OCI-LY3 (cell line): ENCODE results near the gene LILRA5.

ENCODE experiments used
- H2AFZ ChIP-seq: fragments of 200-600, 300-600 bp; shearing (Covaris generic); 2 replicates; pipeline ENCODE4 v1.6.0; 2014; ENCODE audit warnings: antibody characterized with exemption, low read depth, low read length
- H3K27ac ChIP-seq: fragments of 200-600, 300-600 bp; sonication (generic); 2 replicates; pipeline ENCODE4 v1.5.1; 2014; ENCODE audit warnings: mild to moderate bottlenecking, low read length, moderate library complexity, mixed read lengths
- H3K27me3 ChIP-seq: fragments of 200-600, 300-600 bp; sonication (generic); 2 replicates; pipeline ENCODE4 v1.6.1; 2014; ENCODE audit warnings: low read depth, low read length, mixed read lengths
- H3K36me3 ChIP-seq: fragments of 200-600, 300-600 bp; sonication (generic); replicated peaks from 2 replicates; pipeline ENCODE3; 2014; ENCODE audit warnings: low read depth, low read length, mixed read lengths
- H3K4me1 ChIP-seq: fragments of 300-600, 200-600 bp; sonication (generic); 2 replicates; pipeline ENCODE4 v1.6.1; 2014; ENCODE audit warnings: low read length, mixed read lengths
- H3K4me2 ChIP-seq: fragments of 200-600, 300-600 bp; sonication (generic); 2 replicates; pipeline ENCODE4 v1.6.1; 2014; ENCODE audit warnings: low read length, mixed read lengths
- H3K4me3 ChIP-seq: fragments of 300-600, 200-600 bp; sonication (generic); 2 replicates; pipeline ENCODE4 v1.5.1; 2014; ENCODE audit warnings: antibody characterized with exemption, mild to moderate bottlenecking, low read length, moderate library complexity
- H3K79me2 ChIP-seq: fragments of 300-600, 200-600 bp; shearing (Covaris generic); 2 replicates; pipeline ENCODE4 v1.6.1; 2014; ENCODE audit warnings: mild to moderate bottlenecking, low read length, mixed read lengths
- H3K9ac ChIP-seq: fragments of 300-600, 200-600 bp; shearing (Covaris generic); 2 replicates; pipeline ENCODE4 v1.6.0; 2014; ENCODE audit warnings: mild to moderate bottlenecking, low read length, moderate library complexity
- H3K9me3 ChIP-seq: fragments of 200-600, 300-600 bp; shearing (Covaris generic); 2 replicates; pipeline ENCODE4 v1.6.1; 2014; ENCODE audit warnings: low read length, mixed read lengths; ENCODE audit not compliant: insufficient read depth
- H4K20me1 ChIP-seq: fragments of 200-600, 300-600 bp; sonication (generic); 2 replicates; pipeline ENCODE4 v1.6.1; 2016; ENCODE audit warnings: low read length, mixed read lengths; ENCODE audit not compliant: insufficient read depth
- CTCF ChIP-seq: fragments of 200-600, 300-600 bp; sonication (generic); IDR thresholded peaks from 2 replicates; pipeline ENCODE4 v1.5.1; 2014; ENCODE audit warnings: antibody characterized with exemption, low read length, low read depth
- EZH2phosphoT487 ChIP-seq: fragments of 200-600 bp; shearing (Covaris generic); IDR thresholded peaks from 2 replicates; pipeline ENCODE4 v1.6.1; 2018; ENCODE audit warnings: antibody characterized with exemption, mixed run types, low read depth

Gene LILRA5

GRCh38 chr19:54319892-54320670 is 7.1 kb upstream of the LILRA5 start:
- H3K9ac ChIP-seq, result no peak overlapping the region
- no peak overlapping the region for H3K4me3 ChIP-seq
- peaks cover 49% of the 10 kb centered on the region for H3K27me3 ChIP-seq
- no peaks in the 10 kb centered on the region for H4K20me1 ChIP-seq
- no peaks in the 10 kb centered on the region for H3K9me3 ChIP-seq
- no peak overlapping the region for H3K27ac ChIP-seq
- no peak for TF ChIP-seq CTCF
- TF ChIP-seq EZH2phosphoT487, result no peak
- no peaks in the 10 kb centered on the region for H3K36me3 ChIP-seq
- H2AFZ ChIP-seq, result no peak overlapping the region
- H3K4me1 ChIP-seq, result peaks cover 13% of the 10 kb centered on the region
- no peaks in the 10 kb centered on the region for H3K79me2 ChIP-seq
- H3K4me2 ChIP-seq, result no peak overlapping the region

- H3K9ac ChIP-seq, result no peak overlapping the region
- peak overlapping the region; percentile 27 for H3K4me3 ChIP-seq
- no peaks in the 10 kb centered on the region for H3K36me3 ChIP-seq
- H3K27ac ChIP-seq, result 0 out of 2 replicates have a peak overlapping the region, but pooled peaks have one; percentile 3
- TF ChIP-seq EZH2phosphoT487 (no peak), CTCF (no peak)
- peaks cover 13% of the 10 kb centered on the region for H3K4me1 ChIP-seq
- no peak overlapping the region for H2AFZ ChIP-seq
- H3K79me2 ChIP-seq, result no peaks in the 10 kb centered on the region
- peaks cover 48% of the 10 kb centered on the region for H3K27me3 ChIP-seq
- peak overlapping the region; percentile 59 for H3K4me2 ChIP-seq
- no peaks in the 10 kb centered on the region for H3K9me3 ChIP-seq
- H4K20me1 ChIP-seq, result no peaks in the 10 kb centered on the region
Measured at GRCh38 chr19:54319049-54319448, 6.1 kb upstream of the LILRA5 start.

- H3K27me3 ChIP-seq, result peaks cover 49% of the 10 kb centered on the region
- no peaks in the 10 kb centered on the region for H3K79me2 ChIP-seq
- no peak overlapping the region for H3K4me2 ChIP-seq
- TF ChIP-seq EZH2phosphoT487 (no peak), CTCF (no peak)
- no peaks in the 10 kb centered on the region for H3K9me3 ChIP-seq
- no peaks in the 10 kb centered on the region for H3K36me3 ChIP-seq
- no peak overlapping the region for H3K9ac ChIP-seq
- H4K20me1 ChIP-seq, result no peaks in the 10 kb centered on the region
- H3K27ac ChIP-seq, result no peak overlapping the region
- H2AFZ ChIP-seq, result no peak overlapping the region
- H3K4me1 ChIP-seq, result peaks cover 14% of the 10 kb centered on the region
- no peak overlapping the region for H3K4me3 ChIP-seq
Measured at GRCh38 chr19:54317965-54318240, 4.9 kb upstream of the LILRA5 start.

- TF ChIP-seq EZH2phosphoT487, result no peak
- no peak for TF ChIP-seq CTCF
- Histone ChIP-seq H3K9me3 (no peaks in the 10 kb centered on the region), H2AFZ (no peak overlapping the region), H3K9ac (no peak overlapping the region), H3K4me2 (no peak overlapping the region), H3K4me3 (no peak overlapping the region), H3K36me3 (no peaks in the 10 kb centered on the region), H3K27ac (no peak overlapping the region), H3K4me1 (peaks cover 19% of the 10 kb centered on the region), H3K27me3 (peaks cover 49% of the 10 kb centered on the region), H4K20me1 (no peaks in the 10 kb centered on the region), H3K79me2 (no peaks in the 10 kb centered on the region)
Measured at GRCh38 chr19:54317108-54317964, 4.4 kb upstream of the LILRA5 start.
